IPS-18c (cell line): Measurements from ENCODE around the gene PSAT1.

ENCODE experiments used
- H3K4me3 ChIP-seq: 2 replicates; pipeline ENCODE4 v1.7.0; 2013; ENCODE audit warnings: low read depth, mild to moderate bottlenecking, low read length, moderate library complexity; ENCODE audit not compliant: insufficient read depth
- H3K9me3 ChIP-seq: one replicate; pipeline ENCODE4 v1.6.1; 2013; ENCODE audit warnings: mild to moderate bottlenecking, low read length, moderate library complexity; ENCODE audit not compliant: control insufficient read depth, insufficient read depth

Gene PSAT1

DNA sequence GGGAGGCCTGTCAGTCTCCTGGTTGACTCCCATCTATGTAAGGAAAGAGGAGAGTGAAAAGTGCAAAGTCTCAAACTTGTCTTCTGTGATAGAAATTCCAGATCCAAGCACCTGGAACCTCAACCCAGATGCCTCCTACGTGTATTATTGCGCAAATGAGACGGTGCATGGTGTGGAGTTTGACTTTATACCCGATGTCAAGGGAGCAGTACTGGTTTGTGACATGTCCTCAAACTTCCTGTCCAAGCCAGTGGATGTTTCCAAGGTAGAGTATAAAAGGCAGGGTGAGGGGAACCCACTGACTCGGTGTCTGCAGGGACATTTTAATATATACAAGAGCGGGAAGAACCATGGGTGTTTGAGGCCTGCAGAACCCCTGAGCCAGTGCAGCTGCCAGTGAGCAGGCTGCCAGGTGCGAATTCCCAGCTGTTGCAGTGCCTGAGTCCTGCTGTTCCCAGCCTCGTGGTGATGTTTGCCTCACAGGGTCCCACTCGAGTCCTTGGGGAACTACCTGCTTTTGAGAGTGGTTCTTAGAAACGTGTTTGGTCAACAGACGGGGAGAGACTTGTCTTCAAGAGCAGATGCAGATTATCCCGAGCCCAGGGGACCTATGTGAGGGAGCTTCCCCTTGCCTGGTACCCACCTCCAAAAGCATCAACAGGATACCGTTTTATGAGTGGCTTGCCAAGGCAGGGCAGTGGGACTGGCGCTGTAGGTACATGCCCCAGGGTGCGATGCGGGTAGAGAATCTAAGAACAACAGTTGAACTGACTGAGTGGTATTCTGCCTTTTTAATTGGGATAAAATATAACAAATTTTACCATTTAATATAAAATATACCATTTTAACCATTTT, 9.5 kb downstream of the PSAT1 start:
- Histone ChIP-seq H3K4me3 (no peak overlapping the region), H3K9me3 (peaks cover 2% of the 10 kb centered on the region)

DNA sequence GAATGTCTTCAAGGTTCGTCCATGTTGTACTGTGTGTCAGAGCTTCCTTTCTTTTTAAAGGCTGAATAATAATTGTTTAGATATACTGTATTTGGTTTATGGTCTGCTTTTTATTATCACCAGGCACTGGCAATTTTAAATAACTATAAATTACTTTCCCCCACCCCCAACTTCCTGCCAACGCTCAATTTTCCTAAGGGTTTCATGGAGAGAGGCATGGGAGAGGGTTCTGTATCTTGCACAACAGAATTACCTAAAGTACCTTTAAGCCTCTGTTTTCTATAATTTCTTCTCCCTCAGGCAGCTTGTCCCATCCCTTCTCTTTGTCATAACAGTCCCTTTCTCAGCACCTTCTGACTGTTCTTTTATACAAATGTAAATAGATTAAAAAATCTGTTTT, 10.4 kb downstream of the PSAT1 start:
- H3K4me3 ChIP-seq: no peak overlapping the region
- H3K9me3 ChIP-seq: peaks cover 2% of the 10 kb centered on the region

DNA sequence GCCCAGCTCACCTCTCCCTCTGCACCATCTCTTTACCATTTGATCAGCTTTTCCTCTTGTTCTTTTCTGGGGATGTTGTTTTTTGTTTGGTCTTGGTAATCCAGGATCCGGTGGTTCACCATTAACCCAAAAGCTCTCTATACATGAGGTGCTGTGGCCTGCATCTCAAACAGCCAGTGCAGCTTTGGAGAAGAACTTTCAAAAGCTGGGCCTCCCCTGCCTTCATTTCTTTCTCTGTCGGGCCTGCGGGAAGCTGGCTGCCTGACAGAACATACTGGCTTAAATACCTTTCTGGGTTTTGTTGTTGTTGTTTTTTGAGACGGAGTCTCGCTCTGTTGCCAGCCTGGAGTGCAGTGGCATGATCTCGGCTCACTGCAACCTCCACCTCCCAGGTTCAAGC, 12.1 kb downstream of the PSAT1 start:
- peaks cover 2% of the 10 kb centered on the region for H3K9me3 ChIP-seq
- H3K4me3 ChIP-seq: no peak overlapping the region

DNA sequence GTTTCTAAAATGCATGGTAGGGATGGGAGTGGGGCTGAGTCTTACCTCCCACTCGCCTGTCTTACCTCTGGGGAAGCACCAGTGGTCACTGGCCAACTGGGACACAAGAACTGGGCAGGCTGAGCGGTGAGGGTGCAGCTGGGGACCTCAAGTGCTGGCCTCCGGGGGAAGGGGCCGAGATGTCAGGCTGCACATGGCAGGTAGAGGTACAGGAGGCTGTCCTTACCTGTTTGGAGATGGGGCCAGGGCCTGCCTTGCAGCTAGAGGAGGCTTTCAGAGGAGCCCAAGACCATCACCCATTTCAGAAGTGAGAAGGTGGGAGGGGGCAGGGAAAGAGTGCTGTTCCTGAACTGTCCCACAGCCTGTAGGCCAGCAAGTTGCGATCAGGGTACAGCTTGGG, 14.2 kb downstream of the PSAT1 start:
- H3K4me3 ChIP-seq: no peak overlapping the region
- peaks cover 2% of the 10 kb centered on the region for H3K9me3 ChIP-seq

DNA sequence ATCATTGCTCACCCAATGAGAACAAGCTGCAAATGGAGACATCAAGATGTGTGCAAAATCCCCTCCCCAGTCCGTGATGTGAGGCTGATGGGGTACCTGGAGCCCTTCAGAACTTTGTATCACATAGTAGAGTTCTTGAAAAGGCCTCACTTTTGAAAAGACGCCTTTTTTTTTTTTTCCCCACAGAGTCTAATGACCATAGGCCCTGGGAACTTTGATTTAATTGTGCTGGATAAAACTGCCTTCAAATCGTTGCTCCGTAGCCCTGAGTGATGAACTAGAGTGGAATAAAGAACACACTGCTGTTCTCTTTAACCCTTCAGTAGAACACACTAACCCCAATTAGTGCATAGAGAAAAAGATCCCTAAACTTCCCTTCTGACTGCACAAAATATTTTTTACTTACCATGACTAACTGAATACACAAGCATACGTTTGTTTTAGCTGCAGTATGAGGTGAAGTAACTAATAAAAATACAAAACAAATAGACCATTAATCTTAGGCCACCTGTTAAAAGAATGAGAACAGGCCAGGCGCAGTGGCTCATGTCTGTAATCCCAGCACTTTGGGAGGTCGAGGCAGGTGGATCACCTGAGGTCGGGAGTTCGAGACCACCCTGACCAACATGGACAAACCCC, 15.1 kb downstream of the PSAT1 start:
- Histone ChIP-seq H3K9me3 (peaks cover 2% of the 10 kb centered on the region), H3K4me3 (no peak overlapping the region)

DNA sequence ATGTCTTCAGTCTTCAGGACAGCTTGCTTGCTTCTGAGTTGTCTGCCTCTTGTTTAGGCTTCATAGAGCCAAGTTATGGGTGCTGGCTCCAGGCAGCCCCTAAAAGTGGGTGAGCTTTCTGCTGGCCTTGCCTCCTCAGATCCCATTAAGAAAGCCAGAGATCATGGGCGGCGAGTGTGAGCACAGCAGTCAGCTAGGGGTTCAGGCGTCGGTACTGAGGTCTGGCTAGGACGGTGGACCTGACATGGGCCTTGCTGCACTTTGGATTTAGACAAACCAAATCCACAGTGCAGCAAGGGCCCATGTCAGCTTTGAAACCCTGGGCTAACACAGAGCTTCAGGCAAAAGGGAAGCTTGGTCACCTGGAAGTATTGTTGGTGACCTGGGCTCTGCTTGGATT, 17.6 kb downstream of the PSAT1 start:
- Histone ChIP-seq H3K4me3 (no peak overlapping the region), H3K9me3 (no peaks in the 10 kb centered on the region)

DNA sequence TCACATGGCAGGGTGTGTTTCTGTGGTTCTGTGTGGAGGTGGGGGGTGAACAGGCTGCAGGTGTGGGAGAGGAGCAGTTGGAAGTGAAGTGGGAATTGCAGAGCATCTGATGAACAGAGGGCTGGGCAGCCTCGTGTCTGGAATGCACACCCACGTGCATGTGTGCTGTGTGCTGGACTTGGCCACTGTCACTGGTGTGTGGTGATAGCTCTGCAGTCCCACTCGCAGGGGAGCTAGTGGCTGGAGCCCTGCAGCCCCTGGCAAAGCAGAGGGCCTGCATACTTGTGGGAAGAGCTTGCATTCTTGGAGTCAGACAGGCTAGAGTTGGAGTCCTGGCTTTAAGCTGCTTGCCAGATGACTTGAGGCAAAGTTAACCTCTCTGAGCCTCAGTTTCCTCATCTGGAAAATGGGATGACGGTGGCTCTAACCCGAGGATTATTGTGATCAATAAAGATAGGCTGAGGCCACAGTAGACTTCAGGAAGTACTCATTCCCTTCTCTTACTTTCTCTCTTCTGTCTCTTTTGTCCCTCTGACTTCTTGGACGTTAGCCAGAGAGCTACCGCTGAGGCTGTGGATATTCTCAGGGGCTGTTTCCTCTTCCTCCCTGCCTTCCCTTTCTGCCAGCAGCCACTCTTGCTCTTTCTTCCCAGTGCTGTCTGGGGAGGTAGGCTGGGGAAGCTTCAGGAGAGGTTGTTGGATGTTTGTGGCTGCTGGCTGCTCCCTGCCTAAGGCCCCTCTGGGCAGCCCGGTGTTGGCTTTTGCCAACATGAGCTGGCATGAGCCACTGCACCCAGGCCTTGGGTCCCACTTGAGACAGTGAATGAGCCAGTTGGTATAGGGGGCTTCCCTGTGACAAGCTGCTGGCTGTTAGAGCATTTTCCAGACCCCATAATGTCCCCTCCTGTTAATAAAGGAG, 18.3 kb downstream of the PSAT1 start:
- no peak overlapping the region for H3K4me3 ChIP-seq
- H3K9me3 ChIP-seq: no peaks in the 10 kb centered on the region

DNA sequence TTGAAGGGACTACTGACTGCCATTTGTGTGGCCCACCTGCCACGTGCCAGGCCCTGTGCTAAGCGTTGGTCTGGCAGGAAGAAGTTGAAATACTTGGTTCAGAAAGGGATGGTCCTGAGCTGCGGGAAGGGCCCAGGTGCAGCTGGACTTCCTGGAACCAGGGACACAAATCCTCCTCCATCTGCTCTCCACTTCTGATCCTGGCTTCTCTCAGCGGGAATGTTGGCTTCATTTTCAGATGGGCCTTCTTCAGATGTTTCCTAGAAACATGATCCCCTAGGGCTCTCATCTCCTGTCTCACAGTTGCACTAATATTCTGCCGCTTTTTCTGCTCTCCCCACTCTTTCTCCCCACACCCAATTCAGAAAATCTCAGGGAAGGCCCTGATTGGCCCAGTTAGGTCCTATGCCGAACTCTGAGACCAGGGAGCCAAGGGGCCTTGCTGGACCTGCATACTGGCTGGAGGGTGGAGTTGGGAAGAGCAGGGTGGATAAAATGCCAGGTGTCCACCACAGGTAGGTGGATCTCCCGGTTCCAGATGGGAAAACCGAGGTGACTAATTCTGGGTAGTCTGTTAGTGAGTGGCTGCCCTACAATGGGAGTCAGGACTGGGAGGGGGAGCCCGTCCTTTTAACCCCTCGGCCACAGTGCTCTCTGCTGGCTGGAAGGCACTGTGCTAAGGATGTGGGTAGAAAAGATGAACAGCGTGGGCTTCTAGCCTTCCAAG, 19.4 kb downstream of the PSAT1 start:
- H3K9me3 ChIP-seq: no peaks in the 10 kb centered on the region
- no peak overlapping the region for H3K4me3 ChIP-seq

DNA sequence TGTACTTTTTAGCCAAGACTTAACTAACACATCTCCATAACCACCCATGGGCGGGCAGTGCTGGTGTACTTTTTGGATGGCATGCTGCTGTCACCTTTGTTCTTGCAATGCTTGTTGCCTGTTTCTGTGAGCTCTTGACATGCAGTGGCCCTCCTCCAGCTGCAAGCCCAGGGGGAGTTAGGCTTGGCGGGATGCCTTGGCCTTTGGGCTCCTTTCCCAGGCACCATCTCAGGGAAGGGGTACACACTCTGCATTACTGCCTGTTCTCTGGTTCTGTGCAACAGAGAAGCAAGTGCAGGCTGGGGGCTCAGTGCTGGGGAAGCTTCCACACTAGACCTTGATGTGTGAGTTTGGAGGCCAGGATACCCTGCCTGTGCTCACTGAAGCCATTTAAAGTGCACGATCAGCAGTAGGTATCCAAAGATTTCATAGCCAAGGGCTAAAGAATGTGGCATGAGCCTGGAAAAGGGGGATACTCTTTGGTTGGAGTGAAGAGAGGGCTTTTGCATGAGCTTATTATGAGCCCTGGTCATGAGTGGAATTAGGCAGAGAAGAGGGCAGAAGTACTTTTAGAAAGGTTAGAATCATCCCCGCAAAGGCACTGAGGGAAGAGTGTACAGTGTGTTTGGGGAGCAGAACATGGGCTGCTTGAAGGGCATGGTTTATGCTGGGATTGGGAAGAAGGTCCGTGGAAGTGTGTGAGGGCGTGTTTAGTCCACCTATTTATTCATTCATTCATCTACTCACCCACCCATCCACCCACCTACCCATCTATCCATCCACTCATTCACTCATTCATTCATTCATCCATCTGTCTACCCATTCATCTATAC, 22.5 kb downstream of the PSAT1 start:
- Histone ChIP-seq H3K9me3 (no peaks in the 10 kb centered on the region), H3K4me3 (no peak overlapping the region)

DNA sequence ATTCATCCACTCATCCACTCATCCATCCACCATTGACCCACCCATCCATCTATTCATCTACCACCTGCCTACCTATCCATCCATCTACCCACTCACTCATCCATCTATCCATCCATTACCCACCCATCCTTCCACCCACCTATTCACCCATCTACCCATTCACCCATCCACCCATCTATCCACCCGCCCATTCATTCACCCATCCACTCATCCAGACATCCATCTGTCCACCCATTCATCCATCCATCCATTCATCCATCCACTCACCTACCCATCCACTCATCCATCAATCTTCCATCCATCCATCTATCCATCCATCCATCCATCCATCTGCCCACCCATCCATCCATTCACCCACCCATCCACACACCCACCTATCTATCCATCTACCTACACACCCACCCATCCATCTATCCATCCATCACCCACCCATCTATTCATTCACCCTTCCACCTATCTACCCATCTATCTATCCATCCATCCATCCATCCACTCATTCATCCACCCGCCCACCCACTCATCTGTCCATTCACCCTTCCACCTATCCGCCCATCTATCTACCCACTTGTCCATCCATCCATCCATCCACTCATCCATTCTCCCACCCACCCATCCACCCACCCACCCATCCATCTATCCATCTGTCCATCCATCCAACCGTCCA, 23.2 kb downstream of the PSAT1 start:
- Histone ChIP-seq H3K9me3 (no peaks in the 10 kb centered on the region), H3K4me3 (no peak overlapping the region)

DNA sequence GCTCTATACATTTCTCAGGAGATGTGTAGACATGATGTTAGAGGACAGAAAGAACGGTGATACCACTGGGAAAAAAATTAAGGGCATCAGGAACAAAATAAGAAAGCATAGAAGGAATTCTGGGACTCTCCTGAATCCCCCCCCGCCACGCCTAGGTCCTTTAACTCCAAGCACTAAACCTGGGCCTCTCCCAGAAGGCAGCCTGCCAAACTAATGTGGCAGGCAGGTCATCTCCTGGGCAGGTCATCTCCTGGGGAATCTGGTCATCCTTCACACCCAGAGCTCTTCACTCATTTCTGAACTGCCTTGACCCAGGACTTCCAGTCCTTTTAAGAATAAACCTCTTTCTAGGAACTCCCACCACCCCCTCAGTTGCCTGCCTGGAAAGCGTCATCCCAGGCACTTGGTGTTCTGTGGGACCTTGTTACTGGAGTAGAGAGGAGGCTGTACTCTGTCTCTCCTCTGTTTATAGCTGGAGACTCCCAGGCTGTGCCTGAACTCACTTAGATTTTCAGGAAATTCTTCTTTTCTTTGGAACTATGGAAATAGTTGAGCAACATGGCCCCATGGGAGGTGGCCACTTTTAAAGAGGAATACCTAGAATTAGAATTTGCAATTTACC, 24.1 kb downstream of the PSAT1 start:
- no peaks in the 10 kb centered on the region for H3K9me3 ChIP-seq
- H3K4me3 ChIP-seq: no peak overlapping the region

DNA sequence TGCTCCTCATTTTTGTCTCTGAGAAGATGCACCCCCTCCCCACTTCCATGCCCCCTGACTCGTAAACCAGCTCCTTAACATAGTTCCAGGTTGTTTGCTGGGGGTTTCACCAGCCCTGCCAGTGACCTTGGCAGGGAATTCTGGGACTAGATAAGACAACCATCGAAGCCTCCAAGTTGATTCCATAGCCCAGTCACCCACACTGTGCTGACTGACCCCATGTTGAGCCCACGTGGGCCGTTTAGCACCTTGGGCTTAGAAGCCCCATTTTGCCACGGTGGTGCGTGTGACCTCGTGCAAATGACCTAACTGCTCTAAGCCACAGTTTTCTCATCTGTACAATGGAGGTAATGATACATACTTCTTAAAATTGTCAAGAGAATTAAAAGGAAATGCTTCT, 24.6 kb downstream of the PSAT1 start:
- Histone ChIP-seq H3K4me3 (no peak overlapping the region), H3K9me3 (no peaks in the 10 kb centered on the region)

DNA sequence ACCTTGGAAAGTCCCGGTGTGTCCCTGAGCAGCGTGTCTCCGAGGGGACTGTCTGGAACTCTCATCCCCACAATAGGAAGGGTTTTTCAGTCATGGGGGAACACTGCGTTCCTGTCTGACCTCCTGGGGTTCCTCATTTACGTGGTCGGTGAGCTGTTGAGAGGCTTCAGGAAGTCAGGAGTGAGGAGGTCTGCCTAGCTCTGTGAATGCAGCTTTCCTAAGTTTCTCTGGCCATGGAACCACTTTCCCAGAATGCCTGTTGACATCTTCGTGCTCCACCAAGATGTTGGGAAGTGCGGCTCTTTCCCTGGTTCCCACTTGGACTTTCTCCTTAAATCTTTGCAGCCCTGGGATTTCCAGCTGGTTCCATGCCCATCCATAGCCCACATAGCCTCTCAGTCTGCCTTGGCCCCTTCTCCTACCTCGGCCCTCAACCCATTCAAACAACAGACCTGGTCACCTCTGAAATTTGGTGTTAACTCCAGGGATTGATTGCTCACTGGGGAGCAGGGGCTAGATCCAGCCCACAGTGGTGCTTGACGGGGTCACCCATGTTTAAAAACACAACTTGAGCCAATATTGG, 27.2 kb downstream of the PSAT1 start:
- H3K4me3 ChIP-seq: no peak overlapping the region
- no peaks in the 10 kb centered on the region for H3K9me3 ChIP-seq

DNA sequence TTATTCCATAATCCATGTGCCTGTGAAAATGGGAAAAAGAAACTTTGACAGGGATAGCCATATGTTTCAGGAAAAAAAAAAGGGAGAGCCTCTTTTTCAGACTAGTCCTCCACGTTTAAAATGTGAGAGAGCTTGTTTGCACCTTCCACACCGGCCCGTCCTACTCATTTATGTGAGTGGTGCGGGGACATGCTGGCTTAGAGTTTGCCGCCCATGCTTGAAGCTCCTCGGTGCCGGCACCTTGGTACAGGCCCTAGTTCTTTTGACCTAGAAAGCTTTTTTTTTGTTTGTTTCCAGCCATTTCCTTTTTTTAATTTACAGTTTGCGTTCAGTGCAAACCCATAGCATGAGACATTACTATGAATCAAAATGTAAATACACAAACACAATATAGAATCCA, 27.8 kb downstream of the PSAT1 start:
- no peak overlapping the region for H3K4me3 ChIP-seq

DNA sequence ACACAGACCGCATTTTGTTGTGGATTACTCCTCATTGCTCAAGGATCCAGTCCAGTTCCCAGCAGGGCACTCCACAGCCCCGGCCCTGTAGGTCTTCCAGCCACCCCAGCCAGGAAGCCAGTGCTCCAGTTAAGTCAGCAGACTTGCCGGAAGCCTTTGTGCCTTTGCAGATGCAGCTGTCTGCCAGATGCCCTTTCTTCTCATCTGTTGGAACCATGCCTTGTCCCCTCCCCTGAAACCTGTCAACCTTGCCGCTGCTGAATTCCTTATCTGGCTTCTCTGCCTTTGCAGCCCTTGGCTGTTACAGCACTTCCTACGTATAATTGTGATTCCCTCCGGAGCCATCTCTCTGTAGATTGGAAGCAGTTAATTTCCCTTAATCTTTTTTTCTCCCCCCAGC, 28.4 kb downstream of the PSAT1 start:
- H3K9me3 ChIP-seq: no peaks in the 10 kb centered on the region
- no peak overlapping the region for H3K4me3 ChIP-seq

More for the DNA sequence above, 27.8 kb downstream of the PSAT1 start:
- H3K9me3 ChIP-seq: no peaks in the 10 kb centered on the region
